Activated naive CD4-positive, alpha-beta T cell treated with anti-CD3 and anti-CD28 coated beads, Interleukin-2, amount 50 U/mL, for 16 hours (primary cell): ENCODE results near the gene SEPTIN5.

Experiments
- DNase-seq: peaks from one replicate; pipeline ENCODE4 v3.0.0-alpha.2; 2020

The SEPTIN5 gene

DNA sequence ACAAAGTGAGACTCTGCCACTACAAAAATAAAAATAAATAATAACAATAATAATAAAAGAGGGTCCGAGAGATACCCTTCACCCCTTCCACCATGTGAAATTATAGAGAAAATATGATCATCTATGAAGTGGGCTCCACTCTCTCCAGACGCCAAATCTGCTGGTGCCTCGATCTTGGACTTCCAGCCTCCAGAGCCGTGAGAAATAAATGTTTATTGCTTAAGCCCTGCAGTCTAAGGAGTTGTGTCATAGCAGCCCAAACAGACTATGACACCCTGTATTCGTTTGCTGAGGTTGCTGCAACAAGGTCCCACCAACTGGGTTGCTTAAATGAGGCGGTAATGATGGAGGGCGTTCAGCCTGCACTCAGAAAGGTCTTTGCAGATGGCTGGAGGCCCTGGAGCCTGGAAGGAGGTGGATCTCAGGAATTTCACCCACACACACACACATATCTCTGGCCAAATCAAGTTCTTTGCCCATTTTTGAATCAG is 7.6 kb upstream of the SEPTIN5 start:
- no peak for DNase-seq

DNA sequence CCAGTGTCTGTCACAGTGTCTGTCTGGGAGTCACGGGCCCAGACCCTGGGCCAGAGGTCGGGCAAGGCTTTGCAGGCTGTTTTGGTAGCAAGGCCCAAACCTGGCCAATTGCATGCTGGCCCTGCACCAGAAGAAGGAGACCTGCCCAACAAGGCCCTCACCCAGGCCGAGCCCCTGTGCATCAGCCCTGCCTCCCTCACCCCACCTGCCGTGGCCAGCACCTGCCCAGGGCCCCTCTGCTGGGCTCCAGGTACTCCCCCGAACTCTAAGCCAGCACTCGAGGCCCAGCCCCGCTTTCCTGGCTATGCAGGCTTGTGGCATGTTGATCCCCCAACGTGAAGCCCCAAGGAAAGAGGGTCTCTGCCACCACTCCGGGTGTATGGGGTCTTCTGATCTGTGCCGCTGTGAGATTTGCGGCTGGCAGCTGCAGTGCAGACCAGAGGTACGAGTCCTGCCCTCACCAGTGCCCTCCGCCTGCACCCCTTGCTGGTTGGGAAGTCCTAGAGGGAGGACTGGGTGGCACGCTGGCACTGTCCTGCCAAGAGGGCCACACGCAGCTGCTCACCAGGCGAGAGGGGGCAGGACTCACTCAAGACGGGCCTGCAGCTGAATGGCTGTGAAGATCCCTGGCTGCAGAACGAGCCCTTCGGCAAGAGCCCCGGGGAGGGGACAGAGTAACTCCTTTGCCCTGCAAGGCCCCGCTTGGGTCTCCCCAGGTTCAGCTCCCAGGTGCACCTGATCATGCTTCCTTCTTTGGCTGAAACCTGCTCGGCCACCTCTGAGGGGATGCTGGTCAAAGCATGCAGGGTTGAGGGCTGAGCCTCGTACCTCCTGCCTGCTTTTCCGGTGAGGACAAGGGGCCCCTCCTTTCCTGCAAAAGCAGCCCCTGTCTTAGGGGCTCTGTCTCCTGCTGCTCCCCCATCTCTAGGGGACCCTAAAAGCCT is 6.7 kb upstream of the SEPTIN5 start:
- no peak for DNase-seq

DNA sequence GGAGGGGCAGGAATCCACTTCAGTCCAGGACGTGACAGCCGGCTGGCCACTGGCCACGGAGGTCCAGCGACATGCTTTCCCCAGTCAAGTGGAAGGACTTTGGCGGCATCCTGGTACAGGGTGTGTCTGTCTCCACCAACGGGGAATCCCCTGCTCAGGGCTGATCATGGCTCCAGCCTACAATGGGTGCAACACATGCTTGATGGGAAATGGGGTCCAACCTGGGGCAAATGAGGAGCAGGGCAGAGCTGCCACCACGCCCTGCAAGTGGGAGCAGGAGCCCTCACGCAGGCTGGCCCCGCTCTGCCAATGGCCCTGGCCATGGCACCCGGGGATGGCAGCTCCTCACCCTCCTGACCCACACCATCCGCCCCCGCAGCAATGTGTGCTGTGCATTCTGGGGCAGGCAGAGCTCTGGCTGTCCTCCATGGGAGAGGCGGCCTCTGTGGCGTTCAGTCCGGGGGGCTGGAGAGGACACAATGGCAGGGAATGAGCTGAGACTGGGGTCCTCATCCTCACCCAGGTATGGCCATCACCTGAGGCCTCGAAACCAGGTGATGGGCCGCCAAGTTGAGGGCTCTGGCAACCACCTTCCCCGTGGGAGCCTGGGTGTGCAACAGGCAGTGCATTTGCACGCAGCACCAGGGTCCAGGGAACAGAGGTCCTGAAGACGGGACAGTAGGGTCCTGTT is 5.8 kb upstream of the SEPTIN5 start:
- no peak for DNase-seq

DNA sequence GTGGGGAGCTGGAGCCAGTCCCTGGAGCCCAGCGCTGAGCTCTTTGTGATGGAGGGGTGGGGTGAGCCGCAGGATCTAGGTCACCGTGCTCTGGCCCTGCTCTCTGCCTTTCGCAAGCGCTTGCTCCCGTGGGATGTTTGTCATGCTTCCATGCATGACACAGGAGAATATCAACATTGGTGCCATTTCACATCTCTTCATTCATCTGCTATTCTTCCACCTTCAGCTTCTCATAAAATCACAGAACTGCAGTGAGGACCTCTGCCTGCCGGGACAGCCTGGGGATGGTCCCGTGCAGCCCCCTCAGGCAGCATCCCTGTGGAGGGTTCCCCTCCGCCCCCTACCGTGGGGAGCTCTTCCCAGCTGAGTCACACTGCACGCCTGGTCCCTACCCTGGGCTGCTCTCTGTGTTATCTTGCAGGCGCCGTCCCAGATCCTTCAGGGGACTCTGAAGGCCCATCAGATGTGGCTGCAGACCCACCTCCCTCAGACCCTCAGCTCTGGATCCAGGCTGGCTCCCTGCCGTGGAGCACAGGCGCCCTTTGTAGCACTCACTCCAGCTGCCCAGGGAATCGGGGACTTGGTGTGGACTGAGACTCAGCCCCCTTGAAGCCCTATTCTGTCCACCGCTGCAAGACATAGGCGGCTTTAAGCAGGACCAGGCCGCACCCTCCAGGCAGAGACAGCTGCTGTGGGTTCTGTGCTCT is 5.1 kb upstream of the SEPTIN5 start:
- no peak for DNase-seq

DNA sequence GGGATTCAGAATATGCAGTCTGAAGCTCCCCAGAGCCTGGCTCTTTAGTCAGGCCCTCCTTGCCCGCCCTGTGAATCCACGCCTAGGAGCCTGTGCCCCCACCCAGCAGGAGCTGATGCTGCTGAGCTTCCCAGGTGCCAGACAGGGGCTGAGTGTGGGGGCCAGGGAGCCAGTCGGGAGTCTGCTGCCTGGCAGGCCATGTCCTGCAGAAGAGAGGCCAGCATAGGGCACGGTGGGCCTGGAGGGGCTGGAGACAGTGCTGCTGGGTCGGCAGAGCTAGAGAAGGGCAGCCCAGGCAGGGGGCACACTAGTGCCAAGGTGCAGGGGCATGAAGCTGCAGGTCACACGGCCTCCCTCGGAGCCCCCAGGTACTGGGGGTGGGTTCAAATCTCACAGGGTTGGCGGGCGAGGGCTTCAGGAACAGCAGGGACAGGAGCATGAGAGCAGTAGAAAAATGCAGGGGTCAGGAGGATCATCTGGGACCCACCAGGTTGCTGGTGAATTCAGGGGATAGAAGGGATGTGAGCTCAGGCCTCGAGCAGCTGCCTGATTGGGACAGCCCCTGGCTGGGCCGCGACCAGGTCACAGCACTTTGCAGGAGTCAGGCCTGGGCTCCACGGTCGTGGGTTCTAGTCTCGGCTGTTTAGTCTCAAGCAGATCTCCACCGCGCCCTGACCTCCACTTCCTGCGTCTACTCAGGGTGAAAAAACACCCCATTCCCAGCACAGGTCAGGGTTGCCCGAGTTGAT is 4.1 kb upstream of the SEPTIN5 start:
- DNase-seq = no peak

DNA sequence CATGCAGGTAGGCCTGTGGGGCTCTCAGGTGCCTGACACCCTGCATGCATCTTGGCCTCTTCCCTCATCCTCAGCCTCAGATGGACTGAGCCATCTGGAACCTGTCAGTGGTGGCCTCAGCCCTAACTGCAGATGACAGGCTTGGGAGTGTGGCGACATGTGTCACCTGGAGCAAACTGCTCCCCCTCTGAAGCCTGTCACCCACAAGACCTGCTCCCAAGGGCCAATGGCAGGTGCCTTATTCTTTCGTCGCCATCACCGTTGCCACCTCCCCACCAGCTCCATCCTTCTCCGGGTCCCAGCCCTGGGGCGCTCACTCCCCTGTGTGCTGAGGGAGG is 3.6 kb upstream of the SEPTIN5 start:
- no peak for DNase-seq

DNA sequence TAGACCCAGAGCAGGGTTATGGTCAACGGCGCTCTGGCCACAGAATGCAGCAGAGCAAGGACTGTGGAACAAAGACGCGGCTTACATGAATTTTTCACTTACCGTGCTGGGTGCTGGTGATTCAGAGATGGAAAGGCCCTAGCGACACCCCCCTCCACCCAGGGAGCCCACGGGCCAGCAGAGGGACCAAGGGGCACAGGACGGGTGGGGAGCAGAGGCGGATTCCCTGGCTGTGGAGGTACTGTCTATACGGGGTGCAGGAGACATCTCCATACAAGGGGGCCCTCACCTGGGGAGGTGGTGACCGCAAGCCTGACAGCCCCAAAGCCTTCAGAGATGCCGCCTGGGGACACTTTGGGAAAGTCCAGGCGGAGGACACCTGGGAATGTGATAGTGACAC is 1.1 kb upstream of the SEPTIN5 start:
- DNase-seq = no peak

DNA sequence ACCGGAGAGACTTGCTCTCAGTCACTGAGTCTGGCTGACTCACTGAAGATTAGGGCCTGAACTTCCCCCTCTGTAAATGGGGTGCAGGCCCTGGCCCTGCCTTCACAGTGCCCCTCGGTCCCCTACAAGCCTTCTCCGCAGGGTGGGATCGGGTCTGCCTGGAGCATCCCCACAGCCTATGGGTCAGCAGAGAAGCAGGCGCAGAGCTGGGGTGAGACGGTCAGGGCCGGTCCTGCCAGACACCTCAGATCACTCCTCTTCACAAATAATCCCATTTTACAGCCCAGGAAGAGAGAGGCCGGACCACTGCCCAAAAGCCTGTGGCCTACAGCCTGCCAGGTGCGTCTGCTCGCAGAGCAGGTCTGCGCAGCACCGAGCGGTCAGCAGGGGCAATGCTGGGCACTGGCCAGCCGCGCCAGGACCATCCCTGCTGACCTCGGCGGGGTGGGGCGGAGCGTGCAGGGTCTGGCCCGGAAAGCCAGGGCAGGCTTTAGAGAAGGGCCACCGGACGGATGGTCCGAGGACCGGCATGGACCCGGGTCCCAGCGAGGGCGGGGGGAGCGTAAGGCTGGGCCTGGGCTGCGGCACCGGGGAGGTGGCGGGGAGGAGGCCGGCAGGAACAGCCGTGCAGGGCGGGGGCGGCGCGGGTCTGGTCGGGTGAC is 522 bp upstream of the SEPTIN5 start:
- peak; percentile 11 for DNase-seq

DNA sequence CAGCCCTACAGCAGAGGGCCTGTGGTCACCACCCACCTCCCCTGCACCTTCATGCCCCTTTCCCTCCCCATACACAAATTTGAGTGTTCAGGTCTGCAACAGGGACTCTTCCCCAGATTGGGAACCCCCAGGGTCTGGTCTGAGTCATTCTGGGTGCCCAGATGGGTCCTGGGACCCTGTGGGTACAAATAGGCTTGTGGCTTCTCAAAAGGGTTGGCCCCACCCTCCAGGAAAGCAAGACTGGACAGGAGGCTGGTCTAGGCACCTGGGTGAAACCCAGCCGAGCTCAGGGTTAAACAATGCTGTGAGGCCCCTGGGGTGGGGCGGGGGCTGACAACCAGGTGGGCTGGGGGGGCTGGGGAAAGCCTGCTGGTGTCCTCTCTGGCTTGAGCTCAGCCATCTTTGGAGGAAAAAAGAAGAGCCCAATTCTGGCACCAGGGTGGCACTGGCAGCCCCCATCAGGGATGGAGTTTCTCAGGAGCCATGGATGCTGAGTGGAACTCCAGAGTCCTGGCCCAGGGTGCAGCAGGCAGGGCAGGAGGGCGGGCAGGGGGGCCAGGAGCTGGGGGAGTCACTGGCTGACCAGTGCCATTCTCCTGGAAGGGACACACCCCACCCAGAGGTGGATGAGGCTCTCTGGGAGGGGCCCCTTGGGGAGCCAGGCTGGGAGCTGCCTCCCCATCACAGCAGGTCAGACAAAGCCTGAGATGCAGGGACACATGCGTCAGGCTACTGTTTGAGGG is 1.1 kb downstream of the SEPTIN5 start:
- no peak for DNase-seq

DNA sequence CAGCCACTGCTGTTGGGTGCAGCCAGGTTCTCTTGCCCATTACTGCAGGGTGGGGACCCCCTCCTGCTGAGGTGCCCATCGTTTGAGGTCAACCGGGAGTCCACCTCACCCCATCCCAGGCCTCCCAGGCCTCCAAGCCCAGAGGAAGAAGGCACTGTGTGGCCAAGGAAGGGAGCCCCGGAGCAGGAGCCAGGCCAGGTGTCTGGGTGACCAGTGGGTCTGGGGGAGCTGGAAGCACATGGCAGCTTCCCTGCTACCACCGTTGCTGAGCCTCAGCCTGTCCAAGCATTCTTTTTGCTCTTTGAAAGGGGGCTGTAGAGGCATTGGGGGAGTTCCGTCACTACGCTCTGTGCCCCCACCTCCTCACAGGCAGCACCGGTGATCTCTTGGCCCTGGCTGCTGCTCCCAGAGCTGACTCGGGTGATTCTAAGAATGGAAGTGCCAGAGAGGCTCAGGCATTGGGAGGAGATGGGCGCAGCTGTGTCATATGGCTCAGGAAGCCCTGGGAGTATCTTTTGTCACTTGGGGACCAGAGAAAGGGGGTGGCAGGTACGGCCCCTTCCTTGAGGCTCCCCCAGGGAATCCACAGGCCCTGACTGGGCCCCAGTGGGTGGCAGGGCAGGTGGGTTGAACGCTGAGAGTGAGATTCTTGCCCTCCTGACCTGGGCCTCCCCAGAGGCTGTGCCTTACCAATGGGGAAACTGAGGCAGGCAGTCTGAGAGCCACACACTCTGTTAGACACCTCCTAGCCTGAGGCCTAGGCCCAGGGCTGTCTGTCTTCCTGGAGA is 1.9 kb downstream of the SEPTIN5 start:
- DNase-seq = no peak

DNA sequence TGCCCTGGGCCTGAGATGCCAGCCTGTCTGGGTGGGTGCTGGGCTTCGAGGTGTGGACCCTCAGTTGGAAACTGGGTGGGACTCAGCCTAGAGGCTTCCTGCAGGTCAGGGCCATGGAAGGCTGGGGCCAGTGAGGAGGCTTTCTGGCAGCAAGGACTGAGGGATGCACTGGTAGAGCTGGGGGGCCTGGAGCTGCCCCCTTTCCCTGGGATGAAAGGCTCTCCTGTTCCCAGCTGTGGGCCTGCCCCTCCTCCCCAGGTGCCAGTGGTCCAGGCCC is 2.5 kb downstream of the SEPTIN5 start:
- no peak for DNase-seq

DNA sequence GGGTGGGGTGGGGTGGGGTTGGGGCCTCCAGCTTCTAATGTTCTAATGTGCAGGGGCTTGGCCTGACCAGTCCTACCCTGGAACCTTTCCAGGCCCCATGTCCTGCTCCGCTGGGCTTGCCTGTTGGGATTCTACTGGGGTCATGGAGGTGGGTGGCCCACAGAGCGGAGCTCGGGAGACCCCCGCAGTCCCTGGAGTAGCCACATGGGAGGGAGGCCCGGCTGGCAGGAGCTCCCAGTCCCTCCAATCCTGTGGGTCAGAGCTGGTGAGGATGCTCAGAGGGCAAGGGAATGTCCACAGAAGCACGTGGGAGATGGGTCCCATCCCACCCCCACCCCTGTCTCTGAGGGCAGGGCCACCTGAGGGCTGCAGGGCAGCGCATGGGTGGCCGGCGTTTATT is 2.9 kb downstream of the SEPTIN5 start:
- DNase-seq = no peak

DNA sequence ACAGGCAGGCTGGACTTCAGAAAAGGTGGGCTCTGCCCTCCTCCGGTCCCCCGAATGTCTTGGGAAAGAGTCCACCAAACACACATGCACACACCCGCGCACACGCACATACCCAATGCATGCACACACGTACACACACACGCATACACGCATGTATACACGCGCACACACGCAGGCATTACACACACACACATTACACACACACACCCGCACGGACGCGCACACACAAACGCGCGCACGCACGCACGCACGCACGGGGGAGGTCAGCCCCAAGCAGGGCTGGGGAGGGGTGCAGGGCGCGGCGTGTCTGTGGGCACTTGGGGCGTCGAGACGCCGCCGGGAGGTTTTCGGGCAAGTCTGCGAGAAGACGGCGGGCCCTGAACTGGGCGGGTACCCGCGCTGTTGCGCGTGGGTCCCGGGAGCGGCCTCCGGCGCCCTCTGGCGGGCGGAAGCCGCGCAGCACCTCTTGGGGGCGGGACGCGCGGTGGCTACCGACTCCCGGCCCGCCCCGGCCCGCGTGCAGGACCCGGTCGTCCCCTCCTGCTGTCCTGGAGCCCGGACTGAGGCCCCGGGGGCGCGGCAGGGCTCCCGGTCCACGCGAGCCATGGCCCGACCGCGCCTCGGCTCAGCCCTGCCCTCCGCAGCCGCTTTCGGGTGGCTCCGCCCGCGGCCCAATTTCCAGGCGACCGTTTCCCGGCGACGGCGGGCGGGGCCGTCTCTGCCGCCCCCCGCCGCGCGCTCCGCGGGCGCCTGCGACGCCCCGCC is 3.6 kb downstream of the SEPTIN5 start:
- DNase-seq = peak; percentile 82

DNA sequence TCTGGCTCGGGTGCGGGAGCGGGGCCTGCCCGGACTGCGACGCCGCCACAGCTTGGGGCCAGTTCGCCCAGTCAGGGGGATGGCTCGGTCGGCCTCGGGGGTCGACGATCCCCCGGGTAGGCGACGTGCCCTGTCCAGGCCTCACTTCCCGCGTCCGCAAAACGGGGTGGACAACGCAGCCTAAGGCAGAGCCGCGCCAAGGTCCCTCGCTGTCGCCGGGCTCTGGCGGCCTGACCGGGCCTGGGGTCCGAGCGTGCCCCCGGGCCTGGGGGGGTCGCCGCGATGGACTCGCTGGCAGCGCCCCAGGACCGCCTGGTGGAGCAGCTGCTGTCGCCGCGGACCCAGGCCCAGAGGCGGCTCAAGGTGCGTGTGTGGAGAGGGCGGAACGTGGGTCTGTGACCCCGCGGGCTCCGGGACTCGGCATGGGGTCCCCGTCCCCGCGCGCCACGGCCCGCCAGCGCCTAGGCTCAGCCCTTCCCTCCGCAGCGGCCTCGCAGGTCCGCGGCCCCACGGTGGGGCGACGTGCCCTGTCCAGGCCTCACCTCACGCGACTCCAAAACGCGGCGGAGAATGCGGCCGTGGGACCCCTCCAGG is 4.2 kb downstream of the SEPTIN5 start:
- no peak for DNase-seq

DNA sequence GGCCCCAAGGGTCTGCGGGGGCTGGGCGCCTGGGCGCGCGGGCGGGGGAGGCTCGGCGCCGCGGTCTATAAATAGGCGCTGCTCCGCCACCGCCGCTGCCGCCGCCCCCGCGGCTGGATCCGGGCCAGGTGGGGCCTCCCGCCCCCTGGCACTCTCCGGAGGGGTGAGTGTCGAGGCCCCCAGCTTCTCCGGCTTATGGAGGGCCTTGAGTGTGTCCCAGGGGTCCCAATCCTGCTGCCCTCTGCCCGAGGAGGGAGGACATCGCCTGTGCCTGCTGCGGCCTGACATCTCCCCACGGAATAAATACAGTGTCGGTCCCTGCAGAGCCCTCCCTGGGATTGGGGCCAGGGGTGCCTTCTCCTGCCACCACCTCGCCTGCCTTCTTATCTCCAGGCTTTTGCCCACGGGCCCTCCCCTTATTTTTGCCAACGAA is 4.8 kb downstream of the SEPTIN5 start:
- DNase-seq = peak; percentile 47

DNA sequence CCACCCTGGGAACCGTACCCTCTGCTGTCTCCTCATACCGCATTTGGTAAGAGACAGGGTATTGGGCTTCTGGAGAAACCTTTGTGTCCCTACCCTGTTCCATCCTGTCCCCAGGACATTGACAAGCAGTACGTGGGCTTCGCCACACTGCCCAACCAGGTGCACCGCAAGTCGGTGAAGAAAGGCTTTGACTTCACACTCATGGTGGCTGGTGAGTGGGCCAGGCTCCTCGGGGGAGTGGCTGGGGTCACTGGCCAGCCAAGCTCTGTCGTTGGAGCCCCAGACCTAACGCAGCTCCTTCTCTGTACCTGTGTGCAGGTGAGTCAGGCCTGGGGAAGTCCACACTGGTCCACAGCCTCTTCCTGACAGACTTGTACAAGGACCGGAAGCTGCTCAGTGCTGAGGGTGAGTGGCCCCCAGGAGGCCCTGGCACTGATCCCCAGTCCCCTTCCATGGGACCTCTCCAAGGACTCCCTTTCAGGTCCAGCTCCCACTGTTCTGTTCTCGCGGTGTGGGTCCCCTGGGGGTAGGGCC is 5.3 kb downstream of the SEPTIN5 start:
- no peak for DNase-seq

DNA sequence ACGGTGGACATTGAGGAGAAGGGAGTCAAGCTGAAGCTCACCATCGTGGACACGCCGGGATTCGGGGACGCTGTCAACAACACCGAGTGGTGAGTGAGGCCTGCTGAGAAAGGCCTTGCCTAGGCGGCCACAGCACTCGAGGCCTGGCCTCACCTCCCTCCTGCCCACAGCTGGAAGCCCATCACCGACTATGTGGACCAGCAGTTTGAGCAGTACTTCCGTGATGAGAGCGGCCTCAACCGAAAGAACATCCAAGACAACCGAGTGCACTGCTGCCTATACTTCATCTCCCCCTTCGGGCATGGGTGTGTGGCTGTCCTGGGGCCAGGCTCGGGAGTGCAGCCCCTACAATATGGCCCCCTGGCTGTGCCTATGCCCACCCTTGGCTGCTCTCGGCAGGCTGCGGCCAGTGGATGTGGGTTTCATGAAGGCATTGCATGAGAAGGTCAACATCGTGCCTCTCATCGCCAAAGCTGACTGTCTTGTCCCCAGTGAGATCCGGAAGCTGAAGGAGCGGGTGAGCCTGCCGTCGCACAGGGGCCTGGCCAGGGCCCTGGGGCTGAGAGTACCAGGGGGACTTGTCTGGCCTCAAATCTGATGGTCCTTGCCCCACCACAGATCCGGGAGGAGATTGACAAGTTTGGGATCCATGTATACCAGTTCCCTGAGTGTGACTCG is 6.0 kb downstream of the SEPTIN5 start:
- no peak for DNase-seq

DNA sequence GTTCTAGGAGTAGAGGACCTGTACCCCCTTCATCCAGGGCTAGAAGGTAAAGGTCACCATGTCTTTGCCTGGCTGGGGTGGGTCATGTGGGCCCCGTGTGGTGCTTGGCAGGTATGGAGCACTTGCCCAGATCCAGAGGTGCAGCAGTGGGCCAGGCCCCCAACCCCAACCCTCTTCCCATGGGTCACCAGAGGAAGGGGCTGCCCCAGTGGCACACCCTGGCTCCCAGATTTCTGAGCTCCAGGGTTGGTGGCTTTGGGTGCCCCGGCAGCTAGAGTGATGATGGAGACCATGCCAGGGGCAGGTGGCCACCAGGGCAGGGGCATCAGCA is 6.7 kb downstream of the SEPTIN5 start:
- no peak for DNase-seq
